GM18498 (cell line): ENCODE results near the gene RHOBTB3.

Source experiments
- ATAC-seq: cut with Tn5 transposase; IDR thresholded peaks from one replicate; pipeline ENCODE4 v1.9.1; 2021; ENCODE audit warnings: mild to moderate bottlenecking, moderate library complexity; ENCODE audit not compliant: unreplicated experiment

Gene RHOBTB3

GRCh38 chr5:95815155-95815729, 84.1 kb downstream of the RHOBTB3 start:
- ATAC-seq: no peak

- ATAC-seq: no peak
Measured at GRCh38 chr5:95816341-95816740, 85.2 kb downstream of the RHOBTB3 start.

GRCh38 chr5:95816776-95817175, 85.6 kb downstream of the RHOBTB3 start:
- no peak for ATAC-seq

GRCh38 chr5:95817430-95817829, 86.3 kb downstream of the RHOBTB3 start:
- ATAC-seq: no peak

- no peak for ATAC-seq
Measured at GRCh38 chr5:95818181-95819147, 87.3 kb downstream of the RHOBTB3 start.

GRCh38 chr5:95821110-95822021, 90.2 kb downstream of the RHOBTB3 start:
- peak; percentile 14 for ATAC-seq

GRCh38 chr5:95822043-95822541, 91.0 kb downstream of the RHOBTB3 start:
- ATAC-seq: peak; percentile 33

- peak; percentile 49 for ATAC-seq
Measured at GRCh38 chr5:95822542-95823181, 91.5 kb downstream of the RHOBTB3 start, which contains the start of gene GLRX. Gene GLRX (minus strand): TSS chr5:95822726. CDS start chr5:95822662, 64 bp downstream.

- ATAC-seq: peak; percentile 16
Measured at GRCh38 chr5:95823218-95823737, 92.1 kb downstream of the RHOBTB3 start.

- ATAC-seq: peak; percentile 53
Measured at GRCh38 chr5:95823738-95824609, 92.8 kb downstream of the RHOBTB3 start.

GRCh38 chr5:95824747-95825146, 93.6 kb downstream of the RHOBTB3 start:
- no peak for ATAC-seq

- ATAC-seq: no peak
Measured at GRCh38 chr5:95825495-95825894, 94.4 kb downstream of the RHOBTB3 start.

GRCh38 chr5:95826949-95827891, 96.1 kb downstream of the RHOBTB3 start:
- ATAC-seq: no peak

GRCh38 chr5:95827892-95828246, 96.7 kb downstream of the RHOBTB3 start:
- ATAC-seq: no peak

GRCh38 chr5:95830226-95830625, 99.1 kb downstream of the RHOBTB3 start:
- no peak for ATAC-seq

GRCh38 chr5:95832664-95833063, 101.5 kb downstream of the RHOBTB3 start:
- ATAC-seq: no peak

GRCh38 chr5:95835682-95836385, 104.7 kb downstream of the RHOBTB3 start:
- no peak for ATAC-seq
